A549 treated with RU486 at 1 μM for 4 hours (cell line): ENCODE results near the gene OR6N2. TPM values are rescaled to one million over a fixed set of nuclear protein-coding genes. Genes with fewer than 3 reads are reported as not detected.

Experiments
- total RNA-seq: library from RNA; stranded (reverse); fragments of 200-300 nt; extraction: Qiagen RNA extraction; gene quantifications from 5 replicates; pipeline ENCODE4 v1.2.3, GENCODE V29; 2022; ENCODE audit warnings: low read depth

Gene OR6N2, protein sequence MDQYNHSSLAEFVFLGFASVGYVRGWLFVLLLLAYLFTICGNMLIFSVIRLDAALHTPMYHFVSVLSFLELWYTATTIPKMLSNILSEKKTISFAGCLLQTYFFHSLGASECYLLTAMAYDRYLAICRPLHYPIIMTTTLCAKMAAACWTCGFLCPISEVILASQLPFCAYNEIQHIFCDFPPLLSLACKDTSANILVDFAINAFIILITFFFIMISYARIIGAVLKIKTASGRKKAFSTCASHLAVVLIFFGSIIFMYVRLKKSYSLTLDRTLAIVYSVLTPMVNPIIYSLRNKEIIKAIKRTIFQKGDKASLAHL
- total RNA-seq, result not detected in 5 replicates

DNA sequence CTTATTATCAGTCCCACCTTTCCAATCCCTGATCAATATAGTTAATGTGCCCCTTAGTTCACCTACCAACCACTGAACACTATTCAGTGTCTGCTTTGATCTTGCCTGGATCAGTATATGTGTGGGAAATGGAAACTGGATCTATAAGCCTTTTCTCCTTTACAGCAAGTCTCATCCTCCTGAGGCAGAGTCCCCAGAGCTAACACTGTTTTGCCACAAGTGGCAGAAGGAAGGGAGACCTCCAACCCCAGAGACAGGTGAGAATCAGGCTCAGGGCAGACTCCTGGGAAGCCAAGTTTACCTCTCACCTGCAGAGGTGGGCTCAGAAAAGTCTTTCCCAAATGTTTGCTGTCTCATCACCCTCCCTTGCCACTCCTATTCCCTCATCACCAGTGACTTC, at the start of gene OR6N2:
TSS of gene OR6N2 (minus strand) at position 101 of the 400 bp plus-strand sequence. CDS start 3,569 bp downstream, outside the sequence.

GRCh38 chr1:158771950-158772866, 8.8 kb downstream of the OR6N2 start, which contains the start of gene OR6N1:
OR6N1 (minus strand) TSS chr1:158772195; CDS start chr1:158766682, 5,513 bp downstream.

DNA sequence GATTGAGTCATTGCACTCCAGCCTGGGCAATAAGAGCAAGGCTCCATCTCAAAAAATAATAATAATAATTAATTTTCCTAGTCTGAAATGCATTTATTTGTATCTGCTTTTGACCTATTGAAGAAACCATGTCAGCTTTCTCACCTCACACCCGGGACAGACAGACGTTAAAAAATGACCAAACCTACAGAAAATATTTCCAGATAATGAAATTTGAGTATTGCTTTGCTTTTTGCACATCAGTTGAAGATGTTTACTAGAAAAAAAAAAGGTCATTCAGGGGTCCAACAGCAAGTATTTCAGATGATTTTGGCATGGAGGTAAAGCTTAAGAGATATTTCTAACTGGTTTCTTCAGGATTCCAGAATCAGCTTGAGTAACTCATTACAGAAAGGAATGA, 26.6 kb downstream of the OR6N2 start, which contains the start of gene OR6K6:
TSS of gene OR6K6 (plus strand) at position 301 of the 400 bp plus-strand sequence. CDS start 168 bp downstream, outside the sequence.

Other genes with a start within 250 kb of the OR6N2 start
- gene OR6Y1, start 226.8 kb downstream of the OR6N2 start, total RNA-seq, result not detected in 5 replicates
- gene OR6P1, start 210.6 kb downstream of the OR6N2 start, total RNA-seq, result not detected in 5 replicates
- gene OR10X1, start 201.3 kb downstream of the OR6N2 start, total RNA-seq, result not detected in 5 replicates
- not detected in 5 replicates for gene OR10Z1, start 175.9 kb downstream of the OR6N2 start, total RNA-seq
- not detected in 5 replicates for gene SPTA1, start 94.5 kb downstream of the OR6N2 start, total RNA-seq
- gene OR6K2, start 80.6 kb downstream of the OR6N2 start, total RNA-seq, result not detected in 5 replicates
- gene OR6K3, start 60.5 kb downstream of the OR6N2 start, total RNA-seq, result not detected in 5 replicates
- not detected in 5 replicates for gene OR6K6, start 26.5 kb downstream of the OR6N2 start, total RNA-seq
- gene OR6N1, start 9.0 kb downstream of the OR6N2 start, total RNA-seq, result not detected in 5 replicates
- gene MNDA, start 50.1 kb upstream of the OR6N2 start, total RNA-seq, result not detected in 5 replicates
- not detected in 5 replicates for gene PYHIN1, start 150.3 kb upstream of the OR6N2 start, total RNA-seq
- gene IFI16, start 228.7 kb upstream of the OR6N2 start, total RNA-seq, result 3.3 to 4.4 TPM (median 4.2 TPM) in 5 replicates